Breast epithelium (tissue), 3 donors: ENCODE data around the gene WWTR1.

Experiments used
- POLR2A ChIP-seq: fragments of 450-650 bp; IDR thresholded peaks from one replicate; pipeline ENCODE4 v1.6.1; 2016; ENCODE audit warnings: antibody characterized with exemption, mild to moderate bottlenecking, moderate library complexity
- TF ChIP-seq, protein P1 (sequence below), 3 donors: fragments of 450-650 bp; IDR thresholded peaks; one replicate each; pipeline ENCODE4 v1.5.1; 2016 to 2017; ENCODE audit warnings: antibody characterized with exemption in 3 of 3, mild to moderate bottlenecking in 3 of 3, moderate library complexity in 3 of 3

GRCh38 chr3:149581248-149581647 is 76.6 kb downstream of the WWTR1 start:
- TF ChIP-seq POLR2A: no peak
- TF ChIP-seq, protein P1, sequence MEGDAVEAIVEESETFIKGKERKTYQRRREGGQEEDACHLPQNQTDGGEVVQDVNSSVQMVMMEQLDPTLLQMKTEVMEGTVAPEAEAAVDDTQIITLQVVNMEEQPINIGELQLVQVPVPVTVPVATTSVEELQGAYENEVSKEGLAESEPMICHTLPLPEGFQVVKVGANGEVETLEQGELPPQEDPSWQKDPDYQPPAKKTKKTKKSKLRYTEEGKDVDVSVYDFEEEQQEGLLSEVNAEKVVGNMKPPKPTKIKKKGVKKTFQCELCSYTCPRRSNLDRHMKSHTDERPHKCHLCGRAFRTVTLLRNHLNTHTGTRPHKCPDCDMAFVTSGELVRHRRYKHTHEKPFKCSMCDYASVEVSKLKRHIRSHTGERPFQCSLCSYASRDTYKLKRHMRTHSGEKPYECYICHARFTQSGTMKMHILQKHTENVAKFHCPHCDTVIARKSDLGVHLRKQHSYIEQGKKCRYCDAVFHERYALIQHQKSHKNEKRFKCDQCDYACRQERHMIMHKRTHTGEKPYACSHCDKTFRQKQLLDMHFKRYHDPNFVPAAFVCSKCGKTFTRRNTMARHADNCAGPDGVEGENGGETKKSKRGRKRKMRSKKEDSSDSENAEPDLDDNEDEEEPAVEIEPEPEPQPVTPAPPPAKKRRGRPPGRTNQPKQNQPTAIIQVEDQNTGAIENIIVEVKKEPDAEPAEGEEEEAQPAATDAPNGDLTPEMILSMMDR (IDR thresholded peaks at IDR 0.05): no peak
